Pancreas (tissue), 10 donors: ENCODE measurements around the gene LMTK2. TPM values are rescaled to one million over a fixed set of nuclear protein-coding genes. Genes with fewer than 3 reads are reported as not detected.

Source experiments
- ATAC-seq, 4 donors: fragments of 200-7000 bp; cut with Tn5 transposase; one replicate each; pipeline versions ENCODE4 v1.8.0 to v1.9.1; 2020; ENCODE audit warnings: mild to moderate bottlenecking in 4 of 4, moderate library complexity in 4 of 4
- DNase-seq, 6 donors: peaks; one replicate each; pipeline ENCODE4 v3.0.0-alpha.2; 2020
- FAIRE-seq: peaks from 2 replicates; lab custom pipeline; 2012; peaks lifted over from hg19 to GRCh38; lab: Jason Lieb, UNC
- H3K27ac ChIP-seq, 4 donors: fragments of 200-600 bp; sonication (generic); 1 replicate in 3 of 4; 2 replicates in 1 of 4; pipeline versions ENCODE4 v1.5.0 to v1.8.0; 2020
- H3K27me3 ChIP-seq, 4 donors: fragments of 200-600 bp; one replicate each; pipeline ENCODE4 v1.8.0; 2021
- H3K36me3 ChIP-seq, 3 donors: fragments of 200-600 bp; sonication (generic) in 1 of 3; one replicate each; pipeline versions ENCODE4 v1.5.0 to v1.8.0; 2020 to 2021
- H3K4me1 ChIP-seq, 3 donors: fragments of 200-600 bp; one replicate each; pipeline ENCODE4 v1.8.0; 2021
- H3K4me3 ChIP-seq, 4 donors: fragments of 200-600 bp; sonication (generic) in 2 of 4; one replicate each; pipeline versions ENCODE4 v1.5.0 to v1.8.0; 2020 to 2021
- H3K9me3 ChIP-seq, 4 donors: fragments of 200-600 bp; one replicate each; pipeline ENCODE4 v1.8.0; 2021
- CTCF ChIP-seq, 4 donors: fragments of 200-600 bp; sonication (generic) in 3 of 4; IDR thresholded peaks; one replicate each; pipeline versions ENCODE4 v1.5.0 to v1.8.0; 2021; ENCODE audit warnings: antibody characterized with exemption in 4 of 4
- WGBS, 2 donors: extraction: QIAGEN DNeasy Blood & Tissue Kit; methylation state at CpG; one replicate each; pipeline ENCODE4 v1.1.7; 2013; 5-methylcytosine and 5-hydroxymethylcytosine counted together
- intact Hi-C, 3 donors: fragments of 100-400 bp; cut with DNase I; formaldehyde crosslinking; loops; one replicate each; pipeline versions ENCODE4 v1.11.1 to v1.14.2; 2022
- polyA plus RNA-seq, 2 donors: library from polyadenylated mRNA; stranded (reverse); fragments of 200-250 nt; gene quantifications; one replicate each; pipeline ENCODE4 v1.2.3, GENCODE V29; 2013
- total RNA-seq, 6 donors: library from RNA; stranded (reverse); fragmentation: NEBNext Ultra II Directional in 4 of 6; extraction: Animal tissue kit (Norgen Biotek cat#: 25700) in 4 of 6; gene quantifications; one replicate each; pipeline versions ENCODE4 v1.2.1 to v1.2.4, GENCODE V29; 2021 to 2023
- donor health status: healthy with polysubstance abuse.
- donor health status: DM: no; HTN: no; CAD: no; lungs with moderate emphysema.
- donor health status: DM: no; HTN: no; CAD: no.
- donor health status: control.
- donor health status: control.
- donor health status: Bipolar disorder and iron deficiency.
- donor health status: DM: yes; HTN: yes; CAD: no.
- donor health status: DM: no; HTN: no; CAD: no.
- donor health status: DM: no; HTN: no; CAD: no.
- donor health status: DM: yes; HTN: yes; CAD: no.

Gene LMTK2
- total and polyA plus RNA-seq, 8 donors = 5.9 to 20.0 (median 16.5) TPM

GRCh38 chr7:98211676-98212531 is 105.2 kb downstream of the LMTK2 start:
- peak; percentile 51 to 89 (median 68) for DNase-seq
- peak overlapping the region; percentile 88 to 94 (median 90) for H3K27ac ChIP-seq
- peaks cover 0 to 19% (median 0%) of the 10 kb centered on the region in 3 donors for H3K36me3 ChIP-seq
- peak; percentile 12 to 21 (median 14) for ATAC-seq
- intact Hi-C loops = loop anchor here in 1 of 3 donors (5.0 kb wide), 1 partner anchor 35 kb away; no protein-coding TSS in a partner anchor
- peaks cover 6 to 11% (median 6%) of the 10 kb centered on the region in 3 donors for H3K4me1 ChIP-seq
- H3K27me3 ChIP-seq = no peaks in the 10 kb centered on the region
- 41 to 44% methylated on average over 49 of the region's 49 CpGs for WGBS, 2 donors
- H3K4me3 ChIP-seq = peak overlapping the region; percentile 42 to 82 (median 60)
- TF ChIP-seq CTCF (IDR thresholded peaks at IDR 0.05) = no peak
- FAIRE-seq = no peak
- no peaks in the 10 kb centered on the region for H3K9me3 ChIP-seq

GRCh38 chr7:98212532-98213041 is 105.9 kb downstream of the LMTK2 start:
- FAIRE-seq (no peak), DNase-seq (peak in 4 of 6 donors; percentile 46 to 88 (median 66)), ATAC-seq (no peak)
- Histone ChIP-seq H3K4me1 (peaks cover 6 to 15% (median 6%) of the 10 kb centered on the region in 3 donors), H3K27ac (peak overlapping the region; percentile 88 to 94 (median 90)), H3K4me3 (peak overlapping the region; percentile 42 to 82 (median 60)), H3K36me3 (peaks cover 0 to 16% (median 0%) of the 10 kb centered on the region in 3 donors), H3K27me3 (no peaks in the 10 kb centered on the region), H3K9me3 (no peaks in the 10 kb centered on the region)
- intact Hi-C loops = loop anchor here in 1 of 3 donors (5.0 kb wide), 1 partner anchor 35 kb away; no protein-coding TSS in a partner anchor
- TF ChIP-seq CTCF (IDR thresholded peaks at IDR 0.05) = no peak
- 34 to 49% methylated on average over 26 to 30 of the region's 30 CpGs for WGBS, 2 donors

- ATAC-seq = peak in 1 of 4 donors; percentile 0
- Histone ChIP-seq H3K27me3 (no peaks in the 10 kb centered on the region), H3K4me3 (peak overlapping the region; percentile 42 to 82 (median 60)), H3K4me1 (peaks cover 7 to 23% (median 12%) of the 10 kb centered on the region in 3 donors), H3K27ac (peak overlapping the region; percentile 88 to 94 (median 90)), H3K36me3 (peaks cover 0 to 16% (median 0%) of the 10 kb centered on the region in 3 donors), H3K9me3 (no peaks in the 10 kb centered on the region)
- WGBS, 2 donors = 39 to 53% methylated on average over 8 of the region's 8 CpGs
- TF ChIP-seq CTCF (IDR thresholded peaks at IDR 0.05) = no peak
- intact Hi-C loops = loop anchor here in 1 of 3 donors (5.0 kb wide), 1 partner anchor 36 kb away; no protein-coding TSS in a partner anchor
- DNase-seq = peak in 3 of 6 donors; percentile 36 to 50 (median 46)
- no peak for FAIRE-seq
Measured at GRCh38 chr7:98213296-98213887, 106.7 kb downstream of the LMTK2 start.

GRCh38 chr7:98213888-98214810 is 107.5 kb downstream of the LMTK2 start:
- Histone ChIP-seq H3K36me3 (peaks cover 0 to 16% (median 0%) of the 10 kb centered on the region in 3 donors), H3K27me3 (no peaks in the 10 kb centered on the region), H3K27ac (peak overlapping the region; percentile 88 to 94 (median 90)), H3K4me1 (peaks cover 12 to 28% (median 12%) of the 10 kb centered on the region in 3 donors), H3K4me3 (peak overlapping the region; percentile 42 to 82 (median 60)), H3K9me3 (no peaks in the 10 kb centered on the region)
- intact Hi-C loops = loop anchor here in 1 of 3 donors (5.0 kb wide), 1 partner anchor 37 kb away; no protein-coding TSS in a partner anchor
- DNase-seq (peak; percentile 63 to 92 (median 80)), FAIRE-seq (no peak), ATAC-seq (peak; percentile 5 to 22 (median 14))
- no peak for TF ChIP-seq CTCF (IDR thresholded peaks at IDR 0.05)
- 37 to 45% methylated on average over 23 to 25 of the region's 25 CpGs for WGBS, 2 donors
